Body of pancreas (tissue), 4 donors: ENCODE results near the gene ACTL10.

ENCODE experiments used
- CTCF ChIP-seq, 7 experiments: fragments of 450-650 bp in 4 of 7; fragments of 200-600 bp in 3 of 7; sonication (generic) in 3 of 7; IDR thresholded peaks; one replicate each; pipeline ENCODE4 v1.5.1; 2016 to 2019; ENCODE audit warnings: antibody characterized with exemption in 7 of 7
- POLR2A ChIP-seq, 3 donors: fragments of 450-650 bp; IDR thresholded peaks; one replicate each; pipeline ENCODE4 v1.6.1; 2016; ENCODE audit warnings: antibody characterized with exemption in 3 of 3, mild to moderate bottlenecking in 2 of 3

GRCh38 chr20:33689973-33690372 is 23.2 kb downstream of the ACTL10 start:
- TF ChIP-seq POLR2A (IDR thresholded peaks at IDR 0.05) = no peak
- no peak for TF ChIP-seq CTCF (IDR thresholded peaks at IDR 0.05)
